ENCODE data around the gene SFXN3.
A peak's percentile ranks its signal among the peaks of the same experiment; 100 is the strongest.

Gene SFXN3

GRCh38 chr10:101000127-101000914, 30.7 kb upstream of the SFXN3 start:
- DNase-seq: peak; percentile 44

GRCh38 chr10:101000915-101001658, 29.9 kb upstream of the SFXN3 start:
- peak; percentile 19 for DNase-seq

GRCh38 chr10:101001659-101002035, 29.4 kb upstream of the SFXN3 start:
- DNase-seq: no peak

GRCh38 chr10:101002456-101002855, 28.6 kb upstream of the SFXN3 start:
- no peak for DNase-seq

- DNase-seq: no peak
These were observed 27.3 kb upstream of the SFXN3 start for GRCh38 chr10:101003639-101004206.

GRCh38 chr10:101005361-101005760, 25.7 kb upstream of the SFXN3 start:
- DNase-seq: no peak

- no peak for DNase-seq
These were observed 25.0 kb upstream of the SFXN3 start for GRCh38 chr10:101005869-101006567.

GRCh38 chr10:101006593-101007098, 24.4 kb upstream of the SFXN3 start:
- DNase-seq: no peak

GRCh38 chr10:101007099-101007711, 23.8 kb upstream of the SFXN3 start:
- DNase-seq: no peak

- no peak for DNase-seq
These were observed 22.9 kb upstream of the SFXN3 start for GRCh38 chr10:101007915-101008822.

- DNase-seq: no peak
These were observed 22.1 kb upstream of the SFXN3 start for GRCh38 chr10:101008823-101009423.

- no peak for DNase-seq
These were observed 20.7 kb upstream of the SFXN3 start for GRCh38 chr10:101010329-101010728.

GRCh38 chr10:101011517-101012423, 19.3 kb upstream of the SFXN3 start:
- no peak for DNase-seq

GRCh38 chr10:101012525-101013364, 18.3 kb upstream of the SFXN3 start:
- DNase-seq: peak; percentile 78

GRCh38 chr10:101013365-101013825, 17.6 kb upstream of the SFXN3 start:
- DNase-seq: no peak

- DNase-seq: peak; percentile 51
These were observed 16.7 kb upstream of the SFXN3 start for GRCh38 chr10:101014230-101014884.

- no peak for DNase-seq
These were observed 16.0 kb upstream of the SFXN3 start for GRCh38 chr10:101014966-101015581.

GRCh38 chr10:101015582-101015973, 15.5 kb upstream of the SFXN3 start:
- DNase-seq: no peak
